ENCODE results near the gene ALDH1B1. TPM values are rescaled to one million over a fixed set of nuclear protein-coding genes. Genes with fewer than 3 reads are reported as not detected.

Gene ALDH1B1
- total and polyA plus RNA-seq, 2 donors (not counting 3 experiments of a cell fraction or from before 2014, with no cell fraction given) = 11.5 to 20.5 TPM

DNA sequence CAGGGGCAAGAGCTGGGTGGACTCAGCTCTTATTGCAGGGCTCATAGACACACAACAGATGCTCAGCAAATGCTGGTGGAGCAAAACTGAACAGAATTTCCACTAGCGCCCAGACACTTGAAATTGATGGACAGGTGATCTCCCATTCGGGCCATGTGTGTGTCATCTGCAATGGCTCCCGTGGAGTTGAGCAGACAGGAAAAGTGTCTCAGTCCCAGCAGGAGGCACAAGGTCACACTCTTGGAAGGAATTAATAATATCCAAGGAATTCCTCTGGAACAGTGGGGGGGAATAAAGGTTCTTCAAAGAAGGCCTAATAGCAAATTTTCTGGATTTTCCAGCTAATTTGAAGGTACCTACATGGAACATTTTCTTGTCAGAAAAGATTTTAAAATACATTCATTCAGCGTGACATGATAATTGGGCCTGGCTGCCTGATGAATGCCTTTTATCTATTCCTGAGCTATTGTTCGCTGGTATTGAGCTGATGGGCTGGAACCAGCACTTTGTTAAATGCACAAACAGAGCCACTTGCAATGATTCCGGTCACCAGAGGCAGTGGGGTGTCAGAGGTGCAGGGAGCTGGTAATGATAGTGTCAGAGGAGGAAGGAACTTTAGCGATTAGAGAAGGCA lies 31.5 kb upstream of the ALDH1B1 start:
- Histone ChIP-seq H3K36me3 (ENCODE audit: control insufficient read depth in 2 of 2, extremely low read depth in 1 of 2, insufficient read depth in 2 of 2, low read length in 2 of 2) (no peaks in the 10 kb centered on the region), H3K4me3 (replicated peaks in 1 of 3; ENCODE audit: insufficient read depth in 1 of 3, low read depth in 1 of 3, low read length in 3 of 3) (no peak overlapping the region), H3K9me3 (replicated peaks; ENCODE audit: control insufficient read depth, insufficient read depth, low read length) (no peaks in the 10 kb centered on the region), H2AFZ (ENCODE audit: low read depth, low read length) (no peak overlapping the region), H3K9me1 (replicated peaks; ENCODE audit: control insufficient read depth, extremely low read depth, insufficient read depth, low read length) (no peaks in the 10 kb centered on the region), H3K27me3 (ENCODE audit: control insufficient read depth in 2 of 2, insufficient read depth in 2 of 2, low read length in 2 of 2) (peaks cover 3 to 4% of the 10 kb centered on the region in 2 experiments), H3K27ac (ENCODE audit: insufficient read depth, low read depth, low read length) (no peak overlapping the region), H3K4me2 (ENCODE audit: insufficient read depth, low read length) (no peak overlapping the region), H3K9ac (replicated peaks; ENCODE audit: extremely low read depth, insufficient read depth, low read length) (no peak overlapping the region), H4K20me1 (replicated peaks; ENCODE audit: control insufficient read depth, extremely low read depth, insufficient read depth, low read length) (no peaks in the 10 kb centered on the region), H3K79me2 (ENCODE audit: control insufficient read depth, insufficient read depth, low read length) (no peaks in the 10 kb centered on the region), H3K4me1 (ENCODE audit: control insufficient read depth, extremely low read depth, insufficient read depth, low read length) (no peaks in the 10 kb centered on the region)
- no peak for FAIRE-seq
- CTCF ChIA-PET = interaction anchor here (1.5 to 2.0 kb wide), 3 partner anchors 14 to 447 kb away, joined by 3 to 9 read pairs (median 4); no protein-coding TSS in a partner anchor
- dilution Hi-C loops (cut with MboI; ENCODE audit: extremely low pct_ligation_motif_present, low sequenced_read_pairs) = no loop called here
- TF ChIP-seq CTCF (IDR thresholded peaks at IDR 0.05; ENCODE audit: extremely low read depth in 1 of 2, insufficient read depth in 1 of 2, low read depth in 1 of 2, low read length in 2 of 2) (no peak), GATA2 (IDR thresholded peaks at IDR 0.05; ENCODE audit: insufficient read depth, insufficient read length, low read depth, low read length) (no peak)
- intact Hi-C loops (cut with micrococcal nuclease) = loop anchor here (2.0 to 10.0 kb wide), 2 partner anchors 76 to 196 kb away; no protein-coding TSS in a partner anchor
- no peak for DNase-seq (ENCODE audit: low read depth, low spot score)
- BruUV-seq (replicated peaks) = no TSS peak
- POLR2A ChIA-PET = no interaction called here

GRCh38 chr9:38361473-38361850 lies 31.0 kb upstream of the ALDH1B1 start:
- H2AFZ ChIP-seq (ENCODE audit: low read depth, low read length) = no peak overlapping the region
- ChIA-PET POLR2A (no interaction called here), CTCF (interaction anchor here (1.3 to 2.0 kb wide), 3 partner anchors 27 to 448 kb away, joined by 4 to 9 read pairs (median 4); no protein-coding TSS in a partner anchor)
- intact Hi-C loops (cut with micrococcal nuclease) (loop anchor here (2.0 to 10.0 kb wide), 2 partner anchors 77 to 197 kb away; no protein-coding TSS in a partner anchor), dilution Hi-C loops (cut with MboI; ENCODE audit: extremely low pct_ligation_motif_present, low sequenced_read_pairs) (no loop called here)
- H3K4me2 ChIP-seq (ENCODE audit: insufficient read depth, low read length) = no peak overlapping the region
- H3K4me1 ChIP-seq (ENCODE audit: control insufficient read depth, extremely low read depth, insufficient read depth, low read length) = no peaks in the 10 kb centered on the region
- peaks cover 2 to 3% of the 10 kb centered on the region in 2 experiments for H3K27me3 ChIP-seq (ENCODE audit: control insufficient read depth in 2 of 2, insufficient read depth in 2 of 2, low read length in 2 of 2)
- no peak overlapping the region for H3K4me3 ChIP-seq (replicated peaks in 1 of 3; ENCODE audit: insufficient read depth in 1 of 3, low read depth in 1 of 3, low read length in 3 of 3)
- no peaks in the 10 kb centered on the region for H3K9me1 ChIP-seq (replicated peaks; ENCODE audit: control insufficient read depth, extremely low read depth, insufficient read depth, low read length)
- H4K20me1 ChIP-seq (replicated peaks; ENCODE audit: control insufficient read depth, extremely low read depth, insufficient read depth, low read length) = no peaks in the 10 kb centered on the region
- no peak for DNase-seq (ENCODE audit: low read depth, low spot score)
- FAIRE-seq = no peak
- H3K79me2 ChIP-seq (ENCODE audit: control insufficient read depth, insufficient read depth, low read length) = no peaks in the 10 kb centered on the region
- H3K9me3 ChIP-seq (replicated peaks; ENCODE audit: control insufficient read depth, insufficient read depth, low read length) = no peaks in the 10 kb centered on the region
- no peak for TF ChIP-seq JUN (IDR thresholded peaks at IDR 0.05; ENCODE audit: borderline replicate concordance, insufficient read depth, insufficient read length, low read depth)
- TF ChIP-seq POLR2AphosphoS5 (IDR thresholded peaks at IDR 0.05; ENCODE audit: insufficient read depth, low read depth, low read length) = no peak
- no peak for TF ChIP-seq POLR2A (IDR thresholded peaks at IDR 0.05; ENCODE audit: low read depth, low read length)
- no peaks in the 10 kb centered on the region for H3K36me3 ChIP-seq (ENCODE audit: control insufficient read depth in 2 of 2, extremely low read depth in 1 of 2, insufficient read depth in 2 of 2, low read length in 2 of 2)
- no peak overlapping the region for H3K27ac ChIP-seq (ENCODE audit: insufficient read depth, low read depth, low read length)
- BruUV-seq (replicated peaks) = no TSS peak
- no peak overlapping the region for H3K9ac ChIP-seq (replicated peaks; ENCODE audit: extremely low read depth, insufficient read depth, low read length)

Measured in endothelial cell of umbilical vein (primary cell).